DMS53 (cell line): ENCODE data around the gene CNIH4.
A peak's percentile ranks its signal among the peaks of the same experiment; 100 is the strongest.
"Not testable (repeated sequence)": the region's sequence is repeated elsewhere in the genome, so short reads cannot be mapped to it uniquely, and the experiment has no call there.

Experiments used
- DNase-seq: peaks from one replicate; lab custom pipeline; 2025; lab: John Stamatoyannopoulos, UW

CNIH4 gene

DNA sequence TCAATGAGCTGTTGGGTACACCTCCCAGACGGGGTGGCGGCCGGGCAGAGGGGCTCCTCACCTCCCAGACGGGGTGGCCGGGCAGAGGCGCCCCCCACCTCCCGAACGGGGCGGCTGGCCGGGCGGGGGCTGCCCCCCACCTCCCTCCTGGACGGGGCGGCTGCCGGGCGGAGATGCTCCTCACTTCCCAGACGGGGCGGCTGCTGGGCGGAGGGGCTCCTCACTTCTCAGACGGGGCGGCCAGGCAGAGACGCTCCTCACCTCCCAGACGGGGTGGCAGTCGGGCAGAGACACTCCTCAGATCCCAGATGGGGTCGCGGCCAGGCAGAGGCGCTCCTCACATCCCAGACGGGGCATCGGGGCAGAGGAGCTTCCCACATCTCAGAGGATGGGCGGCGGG is 7.0 kb upstream of the CNIH4 start:
- DNase-seq, result not testable (repeated sequence)

DNA sequence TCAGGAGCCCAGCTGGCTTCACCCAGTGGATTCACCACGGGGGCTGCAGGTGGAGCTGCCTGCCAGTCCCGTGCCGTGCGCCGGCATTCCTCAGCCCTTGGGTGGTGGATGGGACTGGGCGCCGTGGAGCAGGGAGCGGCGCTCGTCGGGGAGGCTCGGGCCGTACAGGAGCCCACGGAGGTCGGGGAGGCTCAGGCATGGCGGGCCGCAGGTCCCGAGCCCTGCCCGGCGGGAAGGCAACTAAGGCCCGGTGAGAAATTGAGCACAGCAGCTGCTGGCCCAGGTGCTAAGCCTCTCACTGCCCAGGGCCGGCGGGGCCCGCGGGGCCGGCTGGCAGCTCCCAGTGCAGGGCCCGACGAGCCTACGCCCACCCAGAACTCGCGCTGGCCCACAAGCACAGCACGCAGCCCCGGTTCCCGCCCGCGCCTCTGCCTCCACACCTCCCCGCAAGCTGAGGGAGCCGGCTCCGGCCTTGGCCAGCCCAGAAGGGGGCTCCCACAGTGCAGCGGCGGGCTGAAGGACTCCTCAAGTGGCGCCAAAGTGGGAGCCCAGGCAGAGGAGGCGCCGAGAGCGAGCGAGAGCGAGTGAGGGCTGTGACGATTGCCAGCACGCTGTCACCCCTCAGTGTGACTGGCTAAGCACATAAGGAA is 4.1 kb upstream of the CNIH4 start:
- not testable (repeated sequence) for DNase-seq

DNA sequence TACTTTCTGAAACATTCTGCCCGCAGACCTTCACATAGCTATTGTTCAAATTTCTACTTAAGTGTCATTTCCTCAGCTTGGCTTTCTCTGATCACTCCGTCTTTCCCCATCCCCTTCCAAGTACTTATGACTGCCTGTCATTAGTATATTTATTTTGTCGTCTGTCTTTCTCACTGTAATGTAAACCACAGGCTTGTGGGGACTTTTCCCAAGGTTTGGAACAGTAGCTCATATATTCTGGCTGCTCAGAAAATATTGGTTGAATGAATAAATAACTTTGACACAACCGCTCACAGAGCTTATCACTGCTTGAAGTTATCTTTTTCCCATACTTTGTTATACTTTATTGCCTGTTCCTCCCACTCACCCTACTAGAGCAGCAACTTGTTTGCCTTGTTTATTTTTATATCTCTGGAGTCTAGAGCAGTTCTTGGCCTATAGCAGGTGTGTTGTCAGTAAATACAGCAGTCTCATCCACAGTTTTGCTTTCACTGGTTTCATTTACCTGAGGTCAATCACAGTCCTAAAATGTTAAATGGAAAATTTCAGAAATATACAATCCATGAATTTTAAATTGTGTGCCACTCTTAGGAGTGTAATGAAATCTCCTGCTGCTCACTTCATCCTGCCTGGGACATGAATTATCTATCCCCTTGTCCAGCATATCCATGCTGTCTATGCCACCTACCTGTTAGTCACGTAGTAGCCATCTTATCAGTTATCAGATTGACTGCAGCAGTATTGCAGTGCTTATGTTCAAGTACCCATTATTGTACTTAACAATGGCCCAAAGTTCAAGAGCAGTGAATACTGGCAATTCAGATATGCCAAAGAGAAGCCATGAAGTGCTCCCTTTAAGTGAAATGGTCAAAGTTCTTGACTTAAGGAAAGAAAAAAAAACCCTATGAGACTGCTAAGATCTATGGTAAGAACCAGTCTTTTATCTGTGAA is 2.4 kb upstream of the CNIH4 start:
- DNase-seq, result no peak

DNA sequence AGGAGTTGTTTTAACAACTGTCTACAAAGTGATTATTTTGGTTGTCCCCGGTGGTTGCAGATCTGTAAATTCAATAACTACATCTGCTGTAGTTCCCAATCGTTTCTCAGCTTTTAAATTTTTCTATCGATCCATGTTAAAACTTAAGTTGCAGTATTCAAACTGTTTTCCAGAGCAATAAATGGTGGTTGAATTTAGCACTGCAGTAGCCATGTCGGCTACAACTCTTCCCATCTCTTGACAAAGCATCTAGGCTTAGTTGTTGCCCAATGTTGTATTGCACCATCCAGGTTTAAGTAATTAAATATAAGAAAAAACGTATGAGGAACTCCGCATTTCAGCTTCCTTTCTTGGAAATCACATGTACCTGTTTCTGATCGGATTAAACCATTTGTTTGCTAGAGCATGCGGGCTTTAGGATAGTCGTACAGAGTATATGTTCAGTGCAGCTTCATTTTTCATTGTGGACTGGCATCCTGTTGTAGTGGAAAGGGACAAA is 996 bp downstream of the CNIH4 start:
- no peak for DNase-seq

DNA sequence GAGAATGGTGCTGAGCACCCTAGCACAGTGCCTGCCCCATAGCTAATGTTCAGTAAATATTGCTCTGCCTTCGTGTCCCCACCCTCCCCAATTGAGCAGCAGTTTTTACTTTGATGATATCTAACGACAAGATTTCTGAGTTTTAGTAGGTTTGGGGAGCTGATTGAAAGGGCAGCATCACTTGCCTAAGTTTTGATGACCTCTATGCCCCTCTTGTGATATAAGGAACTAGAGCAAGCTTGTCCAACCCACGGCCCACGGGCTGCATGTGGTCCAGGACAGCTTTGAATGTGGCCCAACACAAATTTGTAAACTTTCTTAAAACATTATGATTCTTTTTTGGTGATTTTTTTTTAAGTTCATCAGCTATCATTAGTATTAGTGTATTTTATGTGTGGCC is 1.6 kb downstream of the CNIH4 start:
- DNase-seq, result no peak

DNA sequence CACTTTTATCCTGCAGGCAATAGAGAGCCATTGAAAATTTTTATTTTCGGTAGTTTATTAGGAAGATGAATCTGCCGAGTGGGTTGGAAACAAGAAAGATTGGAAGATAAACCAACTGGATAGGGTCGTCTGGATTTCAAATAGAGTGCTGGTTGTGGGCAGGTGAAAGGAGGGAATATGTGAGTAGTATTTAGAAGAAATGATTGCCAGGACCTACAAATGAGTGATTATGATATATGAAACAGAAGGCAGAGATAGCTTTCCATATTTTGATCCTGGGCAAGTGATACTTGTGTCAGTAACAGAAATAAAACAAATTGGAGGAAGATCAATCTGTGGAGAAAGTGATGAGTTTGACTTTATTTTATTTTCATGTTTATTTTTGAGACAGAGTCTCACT is 2.5 kb downstream of the CNIH4 start:
- no peak for DNase-seq

DNA sequence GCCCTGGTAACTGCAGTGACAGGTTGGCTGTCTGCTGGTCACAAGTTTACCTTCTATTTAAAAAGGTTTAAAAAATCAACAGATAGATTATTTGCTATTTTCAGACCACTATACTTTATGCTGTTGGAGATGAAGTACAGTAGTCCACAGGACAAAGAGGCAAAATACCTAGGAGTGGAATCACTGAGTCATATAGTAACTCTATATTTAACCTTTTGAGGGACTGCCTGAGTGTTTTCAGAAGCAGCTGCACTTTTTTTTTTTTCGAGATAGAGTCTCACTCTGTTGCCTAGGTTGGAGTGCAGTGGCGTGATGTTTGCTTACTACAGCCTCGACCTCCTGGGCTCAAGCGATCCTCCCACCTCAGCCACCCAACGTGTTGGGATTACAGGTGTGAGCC is 11.7 kb downstream of the CNIH4 start:
- no peak for DNase-seq

DNA sequence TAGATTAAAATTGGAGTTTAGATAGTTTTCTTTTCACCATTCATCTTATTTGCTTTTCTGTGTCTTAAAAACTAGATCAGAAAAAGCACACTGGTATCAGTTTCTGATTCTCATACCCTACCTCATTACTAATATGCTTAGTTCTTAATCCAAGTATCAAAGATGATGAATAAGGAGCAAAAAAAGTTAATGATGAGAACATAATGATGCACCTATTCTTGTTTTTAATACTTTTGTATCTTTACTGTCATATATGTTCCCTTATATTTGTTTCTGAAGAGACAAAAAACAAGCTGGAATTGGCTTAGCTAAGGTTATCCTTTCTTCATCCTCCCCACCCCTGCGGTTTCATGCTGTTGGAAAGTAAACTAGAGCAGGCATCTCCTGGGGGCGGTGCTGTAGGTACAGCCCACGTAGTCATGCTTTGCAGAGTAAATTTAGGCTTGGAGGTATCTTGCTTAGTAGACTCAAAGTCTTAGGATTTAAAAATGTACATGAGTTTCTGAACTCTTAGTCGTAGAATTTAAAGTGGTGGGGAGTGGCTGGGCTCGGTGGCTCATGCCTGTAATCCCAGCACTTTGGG is 16.4 kb downstream of the CNIH4 start:
- DNase-seq, result no peak

DNA sequence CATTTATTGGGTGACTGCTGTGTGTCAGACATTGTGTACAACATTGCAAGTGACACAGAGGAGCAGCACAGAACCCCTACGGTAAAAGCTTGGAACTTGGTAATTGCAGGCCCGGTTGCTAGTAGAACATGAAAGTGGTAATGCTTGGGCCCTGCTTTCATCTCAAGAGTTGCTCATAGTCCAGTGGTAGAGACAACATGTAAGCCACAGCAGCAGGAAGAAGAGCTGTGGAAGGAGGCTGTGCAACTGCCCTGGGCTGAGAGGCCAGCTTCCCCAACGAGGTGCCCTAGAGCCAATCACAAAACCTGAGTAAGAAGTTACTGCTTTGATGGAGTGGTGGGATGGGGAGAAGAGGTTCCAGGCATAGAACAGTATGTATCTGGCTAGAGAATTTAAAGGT is 18.4 kb downstream of the CNIH4 start:
- no peak for DNase-seq

DNA sequence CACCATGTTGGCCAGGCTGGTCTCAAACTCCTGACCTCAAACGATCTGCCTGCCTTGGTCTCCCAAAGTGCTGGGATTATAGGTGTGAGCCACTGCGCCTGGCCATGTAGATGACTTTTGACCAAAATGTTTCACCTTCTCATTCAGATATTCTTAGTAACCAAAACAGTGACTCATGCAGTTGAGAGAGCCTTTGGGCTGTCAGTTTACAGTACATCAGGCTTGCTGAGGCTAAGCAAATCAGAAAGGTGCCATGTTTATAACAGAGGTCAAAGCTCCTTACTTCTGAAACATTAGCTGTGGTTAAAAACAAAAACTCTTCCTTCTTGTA is 21.0 kb downstream of the CNIH4 start:
- DNase-seq, result peak; percentile 27

DNA sequence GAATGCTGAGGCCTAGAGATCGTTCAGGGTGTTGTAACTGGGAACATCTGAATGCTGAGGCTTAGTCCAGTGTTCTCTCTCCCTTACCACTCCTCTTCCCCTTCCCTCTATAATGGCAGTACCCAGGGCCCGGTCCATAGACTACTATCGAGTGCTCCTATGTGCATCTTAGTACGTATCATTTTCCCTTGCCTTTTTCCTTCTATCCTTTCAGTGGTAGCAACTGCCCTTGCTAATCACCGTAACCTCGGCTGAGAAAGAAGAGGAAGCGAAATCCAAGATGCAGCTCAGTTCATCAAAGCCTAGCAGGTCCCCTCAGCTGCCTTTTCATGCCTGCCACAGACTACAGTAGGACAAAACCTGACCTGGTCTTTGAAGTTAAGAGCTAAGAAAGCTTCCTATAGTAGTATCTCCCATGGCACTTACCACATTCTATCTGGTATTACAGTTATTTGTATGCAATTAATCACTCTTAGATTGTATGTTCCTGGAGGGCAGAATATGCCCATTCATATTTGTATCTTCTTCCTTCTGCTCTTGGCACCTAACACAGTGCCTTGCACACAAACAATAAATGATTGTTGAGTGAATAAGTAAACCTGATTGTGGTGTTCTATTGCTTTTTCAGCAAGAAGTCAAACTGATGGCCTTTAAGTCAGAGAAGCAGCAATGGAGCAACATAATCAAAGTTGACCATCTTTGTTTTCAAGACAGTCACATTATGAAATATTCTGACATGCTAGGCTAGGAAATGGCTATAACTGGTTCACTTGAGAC is 22.4 kb downstream of the CNIH4 start:
- DNase-seq, result no peak

DNA sequence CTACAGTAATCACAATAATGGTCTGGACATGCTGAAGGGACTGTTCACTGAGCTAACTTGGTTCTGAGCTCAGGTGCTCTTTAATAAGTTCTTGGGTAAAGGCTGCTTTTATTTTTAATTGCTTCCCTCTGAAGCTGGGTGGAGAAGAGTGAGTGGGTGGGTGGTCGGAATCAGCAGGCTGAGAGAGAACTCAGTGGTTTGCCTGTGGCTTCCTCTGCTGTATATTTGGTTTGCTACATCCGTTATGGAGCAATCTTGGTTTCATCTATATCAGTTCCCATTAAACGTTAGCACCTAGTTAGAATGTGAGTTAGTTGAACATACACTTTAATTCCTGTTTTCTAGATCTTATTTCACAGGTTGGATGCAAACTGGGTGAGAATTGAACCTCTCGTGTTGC is 23.3 kb downstream of the CNIH4 start:
- DNase-seq, result no peak

DNA sequence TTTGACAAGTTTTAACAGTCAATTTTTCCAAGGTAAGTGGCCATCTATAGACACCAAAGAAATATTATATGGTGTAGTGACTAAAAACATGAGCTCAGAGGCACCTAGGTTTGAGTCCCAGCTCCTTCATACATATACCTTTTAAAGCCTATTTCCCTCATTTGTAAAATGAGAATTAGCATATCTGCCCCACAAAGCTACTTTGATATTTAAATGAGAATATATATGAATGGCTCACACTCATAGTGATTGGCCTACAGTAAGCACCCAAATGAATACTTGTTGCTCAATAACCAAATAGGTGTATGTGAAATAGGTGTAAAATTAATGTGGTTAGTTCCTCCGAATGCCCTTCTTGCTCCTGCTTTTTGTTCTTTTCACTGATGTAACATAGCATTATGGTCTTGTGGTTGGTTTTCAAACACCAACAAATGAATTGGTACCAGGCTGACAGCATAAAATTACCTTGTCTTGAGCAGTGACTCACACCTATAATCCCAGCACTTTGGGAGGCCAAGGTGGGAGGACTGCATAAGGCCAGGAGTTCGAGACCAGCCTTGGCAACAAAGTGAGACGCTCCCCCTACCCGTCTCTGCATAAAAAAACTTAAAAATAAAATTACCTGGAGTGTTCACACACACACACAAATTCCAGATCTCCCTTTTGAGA is 25.3 kb downstream of the CNIH4 start:
- DNase-seq, result no peak

DNA sequence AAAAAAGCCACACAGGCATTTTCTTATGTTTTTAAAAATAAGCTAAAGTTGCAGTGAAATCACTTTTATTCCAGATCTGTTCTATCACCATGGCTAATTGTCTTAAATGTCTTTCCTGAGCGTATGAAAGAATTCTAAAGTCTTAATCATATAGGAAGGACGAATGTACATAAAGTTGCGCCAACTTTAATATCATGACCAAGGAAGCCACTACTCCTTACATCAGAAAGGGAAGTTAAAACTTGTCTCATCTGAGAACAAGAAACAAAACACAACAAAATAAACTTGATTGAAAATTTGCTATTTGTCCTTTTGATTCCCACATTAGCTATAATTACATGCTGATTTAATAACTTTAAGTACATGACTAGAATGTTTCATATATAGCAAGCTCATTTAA is 26.5 kb downstream of the CNIH4 start:
- no peak for DNase-seq

DNA sequence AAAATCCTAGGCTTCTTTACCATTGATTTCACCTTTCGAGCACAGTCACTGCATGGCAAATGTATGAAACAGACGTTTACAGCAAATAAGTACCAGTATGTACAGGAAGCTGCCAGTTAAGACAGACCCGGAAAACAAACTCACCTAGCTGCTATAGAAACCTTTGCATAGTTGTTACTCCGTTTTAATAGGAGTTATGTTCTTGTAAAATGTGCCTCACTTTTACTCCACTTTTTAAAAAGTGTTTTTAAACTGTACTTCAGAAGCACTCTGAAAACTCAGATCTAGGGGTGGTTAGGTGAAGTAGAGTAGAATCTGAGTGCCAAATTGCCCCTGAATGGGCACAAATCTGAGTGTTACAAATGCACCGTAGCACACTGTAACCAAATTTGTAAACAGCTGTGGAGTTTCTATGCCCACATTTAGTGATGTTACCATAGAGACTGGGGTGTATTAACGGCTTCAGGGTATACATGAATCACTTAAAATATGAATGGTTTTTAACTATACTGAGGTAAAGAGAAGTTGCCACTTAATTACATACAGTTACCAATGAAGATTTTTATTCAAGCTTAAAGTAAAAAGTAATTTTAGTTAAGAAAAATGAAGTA is 30.7 kb downstream of the CNIH4 start:
- DNase-seq, result peak; percentile 12

DNA sequence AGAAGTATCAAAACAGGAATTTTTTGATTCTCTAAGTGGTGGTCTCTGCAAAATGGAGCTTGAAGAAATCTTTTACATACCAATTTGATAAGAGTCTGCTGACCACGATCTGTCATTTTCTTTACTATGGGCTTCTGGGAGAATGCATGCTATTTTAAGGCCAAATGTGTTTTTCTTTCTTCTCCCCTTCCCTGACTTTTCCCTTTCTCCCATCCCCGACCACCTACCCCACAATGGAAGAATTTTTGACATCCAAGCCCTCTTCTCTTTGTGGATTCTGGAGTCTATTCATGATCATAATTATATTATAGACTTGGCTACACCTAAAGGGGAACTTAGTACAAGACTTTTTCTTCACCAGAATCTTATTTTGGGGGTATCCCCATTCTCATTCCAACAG is 31.3 kb downstream of the CNIH4 start:
- DNase-seq, result no peak

DNA sequence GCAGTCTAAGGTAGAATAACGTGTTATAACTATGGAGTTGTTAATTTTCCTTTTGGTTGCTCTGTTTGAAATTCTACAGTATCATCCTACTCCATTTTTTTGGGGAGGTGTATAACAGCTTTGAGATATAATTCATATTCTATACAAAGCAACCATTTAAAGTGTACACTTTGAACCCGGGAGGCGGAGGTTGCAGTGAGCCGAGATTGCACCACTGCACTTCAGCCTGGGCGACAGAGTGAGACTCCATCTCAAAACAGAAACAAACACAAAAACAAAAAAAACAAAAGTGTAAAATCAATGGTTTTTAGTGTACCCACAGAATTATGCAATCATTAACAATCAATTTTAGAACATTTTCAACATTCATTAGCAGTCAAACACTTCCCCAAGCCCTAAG is 33.8 kb downstream of the CNIH4 start:
- no peak for DNase-seq

DNA sequence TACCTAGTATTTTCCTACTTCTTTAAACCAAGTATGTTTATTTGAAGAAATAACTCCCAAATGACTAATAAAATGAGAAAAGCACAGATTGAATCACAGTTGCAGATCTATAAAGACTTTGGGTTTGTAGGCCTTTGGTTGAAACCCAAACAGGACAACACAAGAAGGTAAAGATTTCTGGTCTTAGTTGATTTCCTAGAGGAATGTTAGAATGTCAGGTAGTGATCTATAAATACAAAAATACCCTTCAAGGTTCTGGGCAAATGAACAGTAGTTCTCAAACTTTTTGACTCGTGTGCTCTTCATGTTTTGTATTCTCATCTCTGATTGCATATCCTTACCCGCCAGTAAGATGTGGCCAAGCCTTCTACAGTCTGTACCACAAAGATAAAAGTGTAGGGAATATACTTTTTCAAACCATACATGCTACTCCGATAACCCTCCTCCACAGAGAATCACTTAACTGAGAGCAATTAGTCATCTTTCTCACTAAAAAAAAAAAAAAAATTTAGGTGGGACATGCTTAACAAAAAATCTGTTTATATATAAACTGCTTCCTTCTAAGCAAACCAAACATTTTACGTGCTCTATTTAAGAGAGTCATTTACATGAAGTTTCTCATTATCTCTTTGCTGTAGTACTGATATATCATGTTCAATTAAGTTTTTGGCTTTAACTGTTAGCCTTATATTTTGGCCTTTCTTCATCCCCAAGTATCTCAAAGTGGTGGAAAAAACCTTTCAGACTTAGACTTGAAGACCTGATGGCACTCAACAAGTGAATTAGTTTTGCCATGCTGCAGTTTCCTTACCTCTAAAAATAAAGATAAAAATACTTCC is 36.0 kb downstream of the CNIH4 start:
- DNase-seq, result no peak

DNA sequence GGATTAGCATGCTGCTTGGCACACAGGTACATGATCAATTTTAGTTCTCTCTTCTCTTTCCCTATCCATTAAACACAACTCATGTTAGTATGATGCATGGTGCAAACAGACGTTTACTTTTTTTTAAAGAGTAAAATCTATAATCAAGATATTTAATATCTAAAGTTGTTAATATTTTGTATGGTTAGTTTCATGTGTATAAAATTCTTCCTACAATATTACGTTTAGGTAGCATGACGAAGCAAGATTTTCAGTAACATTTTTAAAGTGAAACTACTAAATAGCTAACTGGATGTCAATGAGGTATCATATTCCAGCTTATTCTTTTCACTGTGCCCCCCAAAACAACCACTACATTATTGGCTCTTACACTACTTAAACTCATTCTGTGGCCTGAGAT is 36.6 kb downstream of the CNIH4 start:
- DNase-seq, result no peak

DNA sequence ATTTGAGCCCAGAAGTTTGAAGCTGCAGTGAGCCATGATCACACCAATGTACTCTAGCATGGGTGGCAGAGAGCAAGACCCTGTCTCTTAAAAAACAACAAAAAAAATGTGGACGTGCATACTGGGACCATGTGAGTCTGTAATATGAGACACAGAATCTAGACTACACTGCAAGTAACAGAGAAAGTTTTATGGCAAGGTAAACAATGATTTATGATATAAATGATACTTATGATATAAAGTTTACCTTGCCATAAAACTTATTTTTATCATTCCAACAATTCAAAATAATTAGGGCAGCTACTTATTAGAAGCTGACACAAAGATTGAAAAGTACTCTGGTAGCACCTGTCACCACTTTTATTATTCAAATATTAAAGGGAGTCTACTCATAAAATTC is 43.2 kb downstream of the CNIH4 start:
- DNase-seq, result no peak
